Colonic mucosa (tissue), 4 donors: ENCODE data around the gene ANK3. TPM values are rescaled to one million over a fixed set of nuclear protein-coding genes. Genes with fewer than 3 reads are reported as not detected.

Source experiments
- DNase-seq: peaks from one replicate; pipeline ENCODE4 v3.0.0-alpha.2; 2020
- H3K27ac ChIP-seq: fragments of 200-600 bp; one replicate; pipeline ENCODE4 v1.8.0; 2021
- H3K27me3 ChIP-seq: fragments of 200-600 bp; one replicate; pipeline ENCODE4 v1.8.0; 2021
- H3K36me3 ChIP-seq: fragments of 200-600 bp; one replicate; pipeline ENCODE4 v1.8.0; 2021
- H3K4me1 ChIP-seq: fragments of 200-600 bp; one replicate; pipeline ENCODE4 v1.8.0; 2021; ENCODE audit warnings: mild to moderate bottlenecking
- H3K4me3 ChIP-seq: fragments of 200-600 bp; one replicate; pipeline ENCODE4 v1.8.0; 2021
- H3K9ac ChIP-seq, 2 donors: one replicate each; pipeline ENCODE4 v1.7.0; 2013; ENCODE audit warnings: control low read depth in 2 of 2, low read depth in 2 of 2, low read length in 2 of 2
- H3K9me3 ChIP-seq: fragments of 200-600 bp; one replicate; pipeline ENCODE4 v1.8.0; 2021
- CTCF ChIP-seq: fragments of 200-600 bp; IDR thresholded peaks from one replicate; pipeline ENCODE4 v1.8.0; 2022; ENCODE audit warnings: antibody characterized with exemption, mild to moderate bottlenecking
- intact Hi-C: fragments of 100-400 bp; cut with DNase I; formaldehyde crosslinking; loops from one replicate; pipeline ENCODE4 v1.14.1; 2022
- total RNA-seq, 2 donors: library from RNA; stranded (reverse); fragmentation: NEBNext Ultra II Directional in 1 of 2; extraction: Animal tissue kit (Norgen Biotek cat#: 25700) in 1 of 2; gene quantifications; one replicate each; pipeline ENCODE4 v1.2.1, GENCODE V29; 2021
- donor health status: healthy.
- donor health status: DM: no; HTN: no; CAD: no.
- donor health status: DM: no; HTN: no; CAD: no.

ANK3 gene
- total RNA-seq, 2 donors from 2014 or later, result 34.6 to 82.8 TPM

- Histone ChIP-seq H3K9ac (no peak overlapping the region), H3K9me3 (no peaks in the 10 kb centered on the region), H3K27ac (no peak overlapping the region), H3K4me3 (no peak overlapping the region), H3K4me1 (no peaks in the 10 kb centered on the region), H3K27me3 (no peaks in the 10 kb centered on the region), H3K36me3 (no peaks in the 10 kb centered on the region)
- intact Hi-C loops, result no loop called here
- TF ChIP-seq CTCF, result no peak
- DNase-seq, result no peak
Measured at GRCh38 chr10:60182691-60183090, 207.0 kb downstream of the ANK3 start.

GRCh38 chr10:60176925-60177324, 212.8 kb downstream of the ANK3 start:
- intact Hi-C loops, result no loop called here

GRCh38 chr10:60175441-60175971, 214.2 kb downstream of the ANK3 start:
- H3K36me3 ChIP-seq, result no peaks in the 10 kb centered on the region
- no peak overlapping the region for H3K27ac ChIP-seq
- no peak for DNase-seq
- H3K4me1 ChIP-seq, result no peaks in the 10 kb centered on the region
- H3K27me3 ChIP-seq, result no peaks in the 10 kb centered on the region
- H3K4me3 ChIP-seq, result no peak overlapping the region
- no peaks in the 10 kb centered on the region for H3K9me3 ChIP-seq
- TF ChIP-seq CTCF, result no peak
- no peak overlapping the region for H3K9ac ChIP-seq
- intact Hi-C loops, result no loop called here

More at GRCh38 chr10:60176925-60177324, 212.8 kb downstream of the ANK3 start:
- DNase-seq, result no peak
- Histone ChIP-seq H3K36me3 (no peaks in the 10 kb centered on the region), H3K27ac (no peak overlapping the region), H3K4me1 (no peaks in the 10 kb centered on the region), H3K9ac (no peak overlapping the region), H3K4me3 (no peak overlapping the region), H3K27me3 (no peaks in the 10 kb centered on the region), H3K9me3 (no peaks in the 10 kb centered on the region)
- TF ChIP-seq CTCF, result no peak

GRCh38 chr10:60172363-60172990, 217.2 kb downstream of the ANK3 start:
- Histone ChIP-seq H3K9ac (no peak overlapping the region), H3K27ac (no peak overlapping the region), H3K27me3 (no peaks in the 10 kb centered on the region), H3K9me3 (no peaks in the 10 kb centered on the region), H3K36me3 (no peaks in the 10 kb centered on the region), H3K4me1 (no peaks in the 10 kb centered on the region), H3K4me3 (no peak overlapping the region)
- no peak for TF ChIP-seq CTCF
- no peak for DNase-seq
- intact Hi-C loops, result no loop called here

GRCh38 chr10:60171436-60172013, 218.2 kb downstream of the ANK3 start:
- no peak overlapping the region for H3K4me3 ChIP-seq
- intact Hi-C loops, result no loop called here
- H3K27me3 ChIP-seq, result no peaks in the 10 kb centered on the region
- no peak for DNase-seq
- no peaks in the 10 kb centered on the region for H3K4me1 ChIP-seq
- no peaks in the 10 kb centered on the region for H3K36me3 ChIP-seq
- H3K27ac ChIP-seq, result no peak overlapping the region
- no peak overlapping the region for H3K9ac ChIP-seq
- H3K9me3 ChIP-seq, result no peaks in the 10 kb centered on the region
- no peak for TF ChIP-seq CTCF
